ENCODE data around the gene CHRM2. TPM values are rescaled to one million over a fixed set of nuclear protein-coding genes. Genes with fewer than 3 reads are reported as not detected.

CHRM2 gene
- polyA plus RNA-seq, 1 donor (not counting 4 experiments of a cell fraction or from before 2014, with no cell fraction given) = not detected

- Histone ChIP-seq H3K36me3 (ENCODE audit: control insufficient read depth in 2 of 2, extremely low read depth in 1 of 2, insufficient read depth in 2 of 2, low read length in 2 of 2) (no peaks in the 10 kb centered on the region), H3K9ac (ENCODE audit: control insufficient read depth, extremely low read depth, insufficient read depth, low read length) (no peak overlapping the region), H3K79me2 (ENCODE audit: control insufficient read depth, insufficient read depth, low read length) (no peaks in the 10 kb centered on the region), H3K27me3 (ENCODE audit: control insufficient read depth, extremely low read depth, insufficient read depth, low read length) (no peaks in the 10 kb centered on the region), H3K9me3 (ENCODE audit: control insufficient read depth, low read depth, low read length) (no peaks in the 10 kb centered on the region), H3K4me1 (ENCODE audit: control insufficient read depth, extremely low read depth, insufficient read depth, low read length) (no peaks in the 10 kb centered on the region), H3K4me3 (ENCODE audit: control insufficient read depth in 2 of 3, extremely low read depth in 1 of 3, insufficient read depth in 2 of 3, low read depth in 1 of 3, low read length in 3 of 3) (no peak overlapping the region), H3K4me2 (ENCODE audit: control insufficient read depth, extremely low read depth, insufficient read depth, low read depth, low read length) (no peak overlapping the region), H3K27ac (ENCODE audit: control insufficient read depth, insufficient read depth, low read length) (no peak overlapping the region), H3K9me1 (ENCODE audit: control insufficient read depth, extremely low read depth, insufficient read depth, low read length) (no peaks in the 10 kb centered on the region), H4K20me1 (ENCODE audit: control insufficient read depth, extremely low read depth, insufficient read depth, low read length) (no peaks in the 10 kb centered on the region), H2AFZ (ENCODE audit: control insufficient read depth, low read length) (no peak overlapping the region)
- dilution Hi-C loops (cut with MboI; ENCODE audit: extremely low pct_ligation_motif_present, low sequenced_read_pairs) = no loop called here
- no peak for FAIRE-seq
- TF ChIP-seq CTCF (optimal IDR thresholded peaks at IDR 0.05 in 1 of 3, IDR thresholded peaks at IDR 0.05 in 1 of 3, conservative IDR thresholded peaks at IDR 0.05 in 1 of 3; ENCODE audit: extremely low read depth in 1 of 3, insufficient read depth in 2 of 3, low read length in 3 of 3) (no peak), EZH2 (IDR thresholded peaks at IDR 0.05; ENCODE audit: low read length) (no peak)
- no peak for DNase-seq (ENCODE audit: low read depth, low spot score)
These were observed 133.0 kb downstream of the CHRM2 start for GRCh38 chr7:137001478-137001877.

- Histone ChIP-seq H3K4me2 (ENCODE audit: control insufficient read depth, extremely low read depth, insufficient read depth, low read depth, low read length) (no peak overlapping the region), H3K4me3 (ENCODE audit: control insufficient read depth in 2 of 3, extremely low read depth in 1 of 3, insufficient read depth in 2 of 3, low read depth in 1 of 3, low read length in 3 of 3) (no peak overlapping the region), H3K79me2 (ENCODE audit: control insufficient read depth, insufficient read depth, low read length) (no peaks in the 10 kb centered on the region), H2AFZ (ENCODE audit: control insufficient read depth, low read length) (no peak overlapping the region), H3K27ac (ENCODE audit: control insufficient read depth, insufficient read depth, low read length) (no peak overlapping the region), H3K9ac (ENCODE audit: control insufficient read depth, extremely low read depth, insufficient read depth, low read length) (no peak overlapping the region), H3K4me1 (ENCODE audit: control insufficient read depth, extremely low read depth, insufficient read depth, low read length) (no peaks in the 10 kb centered on the region), H3K9me3 (ENCODE audit: control insufficient read depth, low read depth, low read length) (no peaks in the 10 kb centered on the region), H4K20me1 (ENCODE audit: control insufficient read depth, extremely low read depth, insufficient read depth, low read length) (no peaks in the 10 kb centered on the region), H3K27me3 (ENCODE audit: control insufficient read depth, extremely low read depth, insufficient read depth, low read length) (no peaks in the 10 kb centered on the region), H3K36me3 (ENCODE audit: control insufficient read depth in 2 of 2, extremely low read depth in 1 of 2, insufficient read depth in 2 of 2, low read length in 2 of 2) (no peaks in the 10 kb centered on the region), H3K9me1 (ENCODE audit: control insufficient read depth, extremely low read depth, insufficient read depth, low read length) (no peaks in the 10 kb centered on the region)
- DNase-seq (ENCODE audit: low read depth, low spot score) (no peak), FAIRE-seq (no peak)
- dilution Hi-C loops (cut with MboI; ENCODE audit: extremely low pct_ligation_motif_present, low sequenced_read_pairs) = no loop called here
- no peak for TF ChIP-seq CTCF (optimal IDR thresholded peaks at IDR 0.05 in 1 of 3, IDR thresholded peaks at IDR 0.05 in 1 of 3, conservative IDR thresholded peaks at IDR 0.05 in 1 of 3; ENCODE audit: extremely low read depth in 1 of 3, insufficient read depth in 2 of 3, low read length in 3 of 3)
- TF ChIP-seq EZH2 (IDR thresholded peaks at IDR 0.05; ENCODE audit: low read length) = no peak
These were observed 134.6 kb downstream of the CHRM2 start for GRCh38 chr7:137003086-137003485.
